ENCODE measurements around the gene ILRUN. TPM values are rescaled to one million over a fixed set of nuclear protein-coding genes. Genes with fewer than 3 reads are reported as not detected.

The ILRUN gene
- total and polyA plus RNA-seq, 9 of the 15 experiments (the other 6 are each of a cell fraction or from before 2014, with no cell fraction given): 24.9 to 78.9 (median 53.4) TPM

DNA sequence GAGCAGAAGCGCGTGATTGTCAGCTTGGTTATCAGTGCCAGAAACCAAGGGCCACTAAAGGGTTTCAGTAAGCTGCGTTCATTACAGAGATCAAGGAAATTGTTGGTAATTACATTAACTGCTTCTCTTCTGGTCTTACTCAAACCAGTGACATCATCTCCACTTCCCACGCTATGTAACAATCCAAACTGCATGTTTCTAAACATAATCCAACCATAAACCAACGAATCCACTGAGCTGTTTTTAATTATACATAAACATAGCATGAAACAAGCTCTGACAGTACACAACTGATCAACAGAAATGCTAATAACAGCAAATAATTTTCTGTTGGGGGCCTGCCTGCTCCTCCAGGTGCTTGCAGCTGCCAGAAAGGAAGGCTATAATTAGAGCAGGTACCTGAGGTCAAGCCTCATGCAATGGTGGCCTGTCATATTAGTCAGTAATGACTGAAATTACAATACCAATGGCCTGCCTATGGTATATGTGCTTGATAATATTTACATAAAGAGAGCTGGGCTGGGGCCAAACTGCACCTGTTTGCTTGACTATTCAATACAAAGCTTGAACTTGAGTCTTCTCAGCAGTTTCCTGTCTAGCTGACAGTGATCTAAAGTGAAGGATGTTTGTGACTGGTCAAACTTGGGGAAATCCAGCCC lies 40.1 kb downstream of the ILRUN start (continued):
- peak in 1 of 2 experiments; percentile 44; a peak in 1 of 4 replicates for TF ChIP-seq RCOR1 (IDR thresholded peaks at IDR 0.05; ENCODE audit: borderline replicate concordance in 1 of 2, low read depth in 2 of 2, low read length in 2 of 2)
- no peak for TF ChIP-seq ZNF197 (CRISPR knock-in tag; IDR thresholded peaks at IDR 0.05; ENCODE audit: low read depth)
- TF ChIP-seq, protein P1, sequence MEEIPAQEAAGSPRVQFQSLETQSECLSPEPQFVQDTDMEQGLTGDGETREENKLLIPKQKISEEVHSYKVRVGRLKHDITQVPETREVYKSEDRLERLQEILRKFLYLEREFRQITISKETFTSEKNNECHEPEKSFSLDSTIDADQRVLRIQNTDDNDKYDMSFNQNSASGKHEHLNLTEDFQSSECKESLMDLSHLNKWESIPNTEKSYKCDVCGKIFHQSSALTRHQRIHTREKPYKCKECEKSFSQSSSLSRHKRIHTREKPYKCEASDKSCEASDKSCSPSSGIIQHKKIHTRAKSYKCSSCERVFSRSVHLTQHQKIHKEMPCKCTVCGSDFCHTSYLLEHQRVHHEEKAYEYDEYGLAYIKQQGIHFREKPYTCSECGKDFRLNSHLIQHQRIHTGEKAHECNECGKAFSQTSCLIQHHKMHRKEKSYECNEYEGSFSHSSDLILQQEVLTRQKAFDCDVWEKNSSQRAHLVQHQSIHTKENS (CRISPR knock-in tag; IDR thresholded peaks at IDR 0.05): no peak
- no peak for TF ChIP-seq POLR2B (IDR thresholded peaks at IDR 0.05; ENCODE audit: low read depth, partially characterized antibody)
- no peak for TF ChIP-seq GTF2F1 (IDR thresholded peaks at IDR 0.05; ENCODE audit: low read depth, low read length)
- no peak for TF ChIP-seq MAFF (IDR thresholded peaks at IDR 0.05; ENCODE audit: low read length)
- peak; percentile 69 for TF ChIP-seq CXXC5 (CRISPR knock-in tag; IDR thresholded peaks at IDR 0.05)
- TF ChIP-seq ZNF507 (tag; conservative IDR thresholded peaks at IDR 0.05): 0 out of 2 replicates have a peak, but pooled peaks have one; percentile 7
- no peak for TF ChIP-seq SRSF1 (IDR thresholded peaks at IDR 0.05; ENCODE audit: low read depth, low read length)
- no peak for TF ChIP-seq ZNF699 (CRISPR knock-in tag; IDR thresholded peaks at IDR 0.05; ENCODE audit: insufficient replicate concordance)
- no peak for TF ChIP-seq HMG20A (CRISPR knock-in tag; conservative IDR thresholded peaks at IDR 0.05)
- no peak for TF ChIP-seq MIER1 (IDR thresholded peaks at IDR 0.05; ENCODE audit: low read depth)
- TF ChIP-seq FOXJ2 (tag; IDR thresholded peaks at IDR 0.05): no peak
- TF ChIP-seq MECOM (CRISPR knock-in tag; IDR thresholded peaks at IDR 0.05): 0 out of 2 replicates have a peak, but pooled peaks have one; percentile 17
- TF ChIP-seq ZNF830 (CRISPR knock-in tag; IDR thresholded peaks at IDR 0.05): no peak
- no peak for TF ChIP-seq ZNF586 (CRISPR knock-in tag; conservative IDR thresholded peaks at IDR 0.05)
- TF ChIP-seq ATF1 (CRISPR knock-in tag; IDR thresholded peaks at IDR 0.05): no peak
- TF ChIP-seq ATF1 (tag; IDR thresholded peaks at IDR 0.05): peak; percentile 55; the same call in 1 of the 2 replicates
- no peak for TF ChIP-seq KAT2B (IDR thresholded peaks at IDR 0.05; ENCODE audit: low read depth, low read length)
- no peak for TF ChIP-seq GABPA (tag; conservative IDR thresholded peaks at IDR 0.05; ENCODE audit: low read depth)
- TF ChIP-seq JUN (IDR thresholded peaks at IDR 0.05; ENCODE audit: borderline replicate concordance, low read depth, low read length): 0 out of 2 replicates have a peak, but pooled peaks have one; percentile 25
- 0 out of 2 replicates have a peak, but pooled peaks have one; percentile 51 for TF ChIP-seq JUN (CRISPR knock-in tag; IDR thresholded peaks at IDR 0.05; ENCODE audit: borderline replicate concordance)
- peak; percentile 62; the same call in 1 of the 2 replicates for TF ChIP-seq ARID1B (IDR thresholded peaks at IDR 0.05)
- TF ChIP-seq CREB1 (IDR thresholded peaks at IDR 0.05): no peak
- peak; percentile 43; the same call in 1 of the 2 replicates for TF ChIP-seq CREB1 (CRISPR knock-in tag; IDR thresholded peaks at IDR 0.05)
- TF ChIP-seq SPI1 (IDR thresholded peaks at IDR 0.05; ENCODE audit: borderline replicate concordance, low read depth, low read length): no peak
- TF ChIP-seq TARDBP (IDR thresholded peaks at IDR 0.05): no peak
- TF ChIP-seq HDAC8 (tag; IDR thresholded peaks at IDR 0.05): no peak
- TF ChIP-seq CCNT2 (IDR thresholded peaks at IDR 0.05; ENCODE audit: borderline replicate concordance, extremely low read depth, insufficient read length, low read depth, low read length): peak; percentile 28
- no peak for TF ChIP-seq ADNP (tag; IDR thresholded peaks at IDR 0.05)
- TF ChIP-seq, protein P2, sequence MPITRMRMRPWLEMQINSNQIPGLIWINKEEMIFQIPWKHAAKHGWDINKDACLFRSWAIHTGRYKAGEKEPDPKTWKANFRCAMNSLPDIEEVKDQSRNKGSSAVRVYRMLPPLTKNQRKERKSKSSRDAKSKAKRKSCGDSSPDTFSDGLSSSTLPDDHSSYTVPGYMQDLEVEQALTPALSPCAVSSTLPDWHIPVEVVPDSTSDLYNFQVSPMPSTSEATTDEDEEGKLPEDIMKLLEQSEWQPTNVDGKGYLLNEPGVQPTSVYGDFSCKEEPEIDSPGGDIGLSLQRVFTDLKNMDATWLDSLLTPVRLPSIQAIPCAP (CRISPR knock-in tag; IDR thresholded peaks at IDR 0.05; ENCODE audit: borderline replicate concordance): no peak

Data from K562 (cell line).